Prostate gland (tissue), 2 donors: ENCODE results near the gene C17orf78. TPM values are rescaled to one million over a fixed set of nuclear protein-coding genes. Genes with fewer than 3 reads are reported as not detected.
"Not testable (repeated sequence)": the region's sequence is repeated elsewhere in the genome, so short reads cannot be mapped to it uniquely, and the experiment has no call there.

Experiments used
- DNase-seq: peaks from one replicate; pipeline ENCODE4 v3.0.0-alpha.2; 2019; ENCODE audit warnings: low spot score
- H3K27ac ChIP-seq, 2 donors: fragments of 200-600 bp; sonication (generic); 2 replicates each; pipeline ENCODE4 v1.5.1; 2017 to 2019
- H3K27me3 ChIP-seq: fragments of 200-600 bp; sonication (generic); replicated peaks from 2 replicates; pipeline ENCODE4 v1.5.1; 2019; ENCODE audit not compliant: insufficient read depth
- H3K36me3 ChIP-seq, 2 donors: fragments of 200-600 bp; sonication (generic); 1 replicate in 1 of 2; 2 replicates in 1 of 2; pipeline versions ENCODE4 v1.5.1 to v1.8.1; 2017 to 2019
- H3K4me1 ChIP-seq: fragments of 200-600 bp; sonication (generic); replicated peaks from 2 replicates; pipeline ENCODE4 v1.5.1; 2019
- H3K4me3 ChIP-seq, 2 donors: fragments of 200-600 bp; sonication (generic); 2 replicates each; pipeline ENCODE4 v1.5.1; 2017 to 2019
- H3K9me3 ChIP-seq: fragments of 200-600 bp; sonication (generic); 2 replicates; pipeline ENCODE4 v1.5.1; 2017
- POLR2A ChIP-seq: fragments of 450-650 bp; IDR thresholded peaks from one replicate; pipeline ENCODE4 v1.6.1; 2016; ENCODE audit warnings: antibody characterized with exemption, mild to moderate bottlenecking
- POLR2AphosphoS5 ChIP-seq: sonication (generic); formaldehyde crosslinking; IDR thresholded peaks from one replicate; pipeline ENCODE4 v1.6.1; 2017; ENCODE audit warnings: antibody characterized with exemption
- WGBS: methylation state at CpG from one replicate; pipeline ENCODE4 v1.1.5; 2018; 5-methylcytosine and 5-hydroxymethylcytosine counted together
- intact Hi-C: fragments of 100-400 bp; cut with DNase I; formaldehyde crosslinking; loops from one replicate; pipeline ENCODE4 v1.14.2; 2022
- total RNA-seq, 2 donors: library from RNA; depleted of rRNA; stranded (reverse); fragments of >200 nt; gene quantifications; one replicate each; pipeline ENCODE4 v1.1.0, GENCODE V29; 2016
- TF ChIP-seq, protein P1 (sequence below), 4 experiments: fragments of 200-600 bp in 2 of 4; fragments of 450-650 bp in 2 of 4; sonication (generic) in 2 of 4; IDR thresholded peaks; 1 replicate in 3 of 4; 2 replicates in 1 of 4; pipeline ENCODE4 v1.5.1; 2016 to 2019; ENCODE audit warnings: antibody characterized with exemption in 4 of 4, mild to moderate bottlenecking in 2 of 4, moderate library complexity in 2 of 4

The C17orf78 gene
- total RNA-seq, 2 donors from 2014 or later = not detected

DNA sequence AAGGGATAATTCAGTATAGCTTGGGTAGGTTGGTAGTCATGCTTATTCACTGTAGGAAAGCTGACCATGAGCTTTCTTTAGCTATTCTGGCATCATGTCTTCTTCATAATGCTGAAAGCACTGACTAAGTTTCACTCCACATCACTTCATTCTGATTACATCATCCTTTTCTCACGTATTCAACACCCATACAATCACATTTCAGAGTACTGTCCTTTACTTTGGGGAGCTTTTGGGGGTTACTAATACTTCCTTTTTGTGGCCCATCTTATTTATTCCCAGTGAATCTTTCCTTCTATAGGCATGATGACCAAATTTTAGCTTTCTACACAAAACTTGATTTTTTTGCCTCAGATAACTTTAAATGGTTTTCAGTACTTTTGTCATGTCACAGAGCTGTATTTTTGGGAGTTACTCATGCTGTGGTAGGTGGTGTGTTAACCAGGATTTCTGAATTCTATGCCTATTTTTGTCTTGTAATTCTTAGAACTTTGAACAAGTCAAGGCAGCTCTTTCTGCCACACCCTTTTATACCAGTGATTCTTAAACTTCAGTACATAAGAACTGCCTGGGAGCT is 54.4 kb downstream of the C17orf78 start:
- WGBS = 39% methylated on average over 1 of the region's 1 CpG
- H3K27ac ChIP-seq = no peak overlapping the region

DNA sequence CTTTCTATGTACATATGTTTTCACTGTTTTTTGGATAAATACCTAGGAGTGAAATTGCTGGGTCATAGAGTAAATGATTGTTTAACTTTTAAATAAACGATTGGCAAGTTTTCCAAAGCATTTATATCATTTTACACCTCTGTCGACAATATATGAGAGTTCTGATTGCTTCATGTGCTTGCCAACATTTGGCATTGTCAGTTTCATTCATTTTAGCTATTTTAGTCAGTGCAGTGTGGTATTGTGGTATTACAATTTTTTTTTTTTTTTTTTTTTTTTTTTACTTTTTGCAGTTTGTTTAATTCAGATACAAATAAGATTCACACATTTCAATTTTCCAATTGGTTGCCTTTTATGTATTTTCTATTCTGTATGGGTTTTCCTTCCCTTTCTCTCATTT is 56.9 kb downstream of the C17orf78 start:
- intact Hi-C loops = no loop called here
- H3K27ac ChIP-seq = no peak overlapping the region
- no peaks in the 10 kb centered on the region for H3K4me1 ChIP-seq
- no peak for DNase-seq
- H3K4me3 ChIP-seq = no peak overlapping the region
- H3K9me3 ChIP-seq = no peaks in the 10 kb centered on the region
- TF ChIP-seq POLR2AphosphoS5 = no peak
- no peak for TF ChIP-seq POLR2A
- TF ChIP-seq, protein P1, sequence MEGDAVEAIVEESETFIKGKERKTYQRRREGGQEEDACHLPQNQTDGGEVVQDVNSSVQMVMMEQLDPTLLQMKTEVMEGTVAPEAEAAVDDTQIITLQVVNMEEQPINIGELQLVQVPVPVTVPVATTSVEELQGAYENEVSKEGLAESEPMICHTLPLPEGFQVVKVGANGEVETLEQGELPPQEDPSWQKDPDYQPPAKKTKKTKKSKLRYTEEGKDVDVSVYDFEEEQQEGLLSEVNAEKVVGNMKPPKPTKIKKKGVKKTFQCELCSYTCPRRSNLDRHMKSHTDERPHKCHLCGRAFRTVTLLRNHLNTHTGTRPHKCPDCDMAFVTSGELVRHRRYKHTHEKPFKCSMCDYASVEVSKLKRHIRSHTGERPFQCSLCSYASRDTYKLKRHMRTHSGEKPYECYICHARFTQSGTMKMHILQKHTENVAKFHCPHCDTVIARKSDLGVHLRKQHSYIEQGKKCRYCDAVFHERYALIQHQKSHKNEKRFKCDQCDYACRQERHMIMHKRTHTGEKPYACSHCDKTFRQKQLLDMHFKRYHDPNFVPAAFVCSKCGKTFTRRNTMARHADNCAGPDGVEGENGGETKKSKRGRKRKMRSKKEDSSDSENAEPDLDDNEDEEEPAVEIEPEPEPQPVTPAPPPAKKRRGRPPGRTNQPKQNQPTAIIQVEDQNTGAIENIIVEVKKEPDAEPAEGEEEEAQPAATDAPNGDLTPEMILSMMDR (IDR thresholded peaks at IDR 0.05) = no peak
- no peaks in the 10 kb centered on the region for H3K36me3 ChIP-seq
- WGBS = 91% methylated on average over 2 of the region's 2 CpGs
- no peaks in the 10 kb centered on the region for H3K27me3 ChIP-seq

More for the DNA sequence above, 54.4 kb downstream of the C17orf78 start:
- TF ChIP-seq POLR2A (no peak), POLR2AphosphoS5 (no peak)
- TF ChIP-seq, protein P1 (IDR thresholded peaks at IDR 0.05) = no peak
- no peak for DNase-seq
- H3K4me1 ChIP-seq = no peaks in the 10 kb centered on the region
- H3K4me3 ChIP-seq = no peak overlapping the region
- no peaks in the 10 kb centered on the region for H3K36me3 ChIP-seq
- H3K9me3 ChIP-seq = no peaks in the 10 kb centered on the region
- no peaks in the 10 kb centered on the region for H3K27me3 ChIP-seq
- intact Hi-C loops = no loop called here

DNA sequence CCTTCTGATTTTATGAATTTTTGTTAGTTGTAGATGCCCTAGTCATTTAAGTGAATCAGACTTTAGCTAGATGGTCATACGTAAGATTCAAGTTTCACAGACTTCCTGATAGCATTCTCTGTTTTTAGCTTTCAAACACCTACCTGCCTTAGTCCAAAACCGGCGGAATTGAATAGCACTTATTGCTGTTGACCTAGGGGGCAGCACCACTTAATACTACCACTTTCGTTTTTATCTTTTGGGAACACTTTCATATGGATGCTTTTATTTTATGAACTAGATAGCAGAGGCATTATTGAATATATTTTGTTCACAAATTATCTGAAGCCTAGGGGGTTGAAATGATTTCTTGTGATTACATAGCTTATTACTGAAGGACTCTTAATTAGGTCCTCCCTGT is 62.4 kb downstream of the C17orf78 start:
- Histone ChIP-seq H3K4me1 (no peaks in the 10 kb centered on the region), H3K9me3 (no peaks in the 10 kb centered on the region), H3K4me3 (no peak overlapping the region), H3K27me3 (no peaks in the 10 kb centered on the region), H3K36me3 (no peaks in the 10 kb centered on the region), H3K27ac (no peak overlapping the region)
- intact Hi-C loops = no loop called here
- no peak for DNase-seq
- 83% methylated on average over 4 of the region's 4 CpGs for WGBS
- TF ChIP-seq POLR2AphosphoS5 (no peak), POLR2A (no peak)
- TF ChIP-seq, protein P1 (IDR thresholded peaks at IDR 0.05) = no peak

DNA sequence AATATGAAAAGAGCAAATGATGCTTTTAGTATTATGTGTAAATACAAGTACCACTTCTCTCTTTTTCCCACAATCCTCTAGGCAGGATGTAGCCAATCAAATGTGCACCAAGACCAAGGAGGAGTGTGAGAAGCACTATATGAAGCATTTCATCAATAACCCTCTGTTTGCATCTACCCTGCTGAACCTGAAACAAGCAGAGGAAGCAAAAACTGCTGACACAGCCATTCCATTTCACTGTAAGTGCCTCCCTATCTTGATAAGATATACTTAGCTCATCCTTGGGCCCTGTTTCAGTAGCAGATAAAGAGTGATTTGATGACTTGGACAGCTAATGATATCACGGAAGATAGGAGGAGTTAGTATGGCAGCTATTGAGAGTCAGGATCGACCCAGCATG is 64.6 kb downstream of the C17orf78 start:
- intact Hi-C loops = no loop called here
- DNase-seq = no peak
- H3K27ac ChIP-seq = no peak overlapping the region
- H3K4me1 ChIP-seq = no peaks in the 10 kb centered on the region
- H3K9me3 ChIP-seq = no peaks in the 10 kb centered on the region
- WGBS = 100% methylated on average over 2 of the region's 2 CpGs
- TF ChIP-seq POLR2AphosphoS5 (no peak), POLR2A (no peak)
- TF ChIP-seq, protein P1 (IDR thresholded peaks at IDR 0.05) = no peak
- no peak overlapping the region for H3K4me3 ChIP-seq
- H3K36me3 ChIP-seq = no peaks in the 10 kb centered on the region
- no peaks in the 10 kb centered on the region for H3K27me3 ChIP-seq

DNA sequence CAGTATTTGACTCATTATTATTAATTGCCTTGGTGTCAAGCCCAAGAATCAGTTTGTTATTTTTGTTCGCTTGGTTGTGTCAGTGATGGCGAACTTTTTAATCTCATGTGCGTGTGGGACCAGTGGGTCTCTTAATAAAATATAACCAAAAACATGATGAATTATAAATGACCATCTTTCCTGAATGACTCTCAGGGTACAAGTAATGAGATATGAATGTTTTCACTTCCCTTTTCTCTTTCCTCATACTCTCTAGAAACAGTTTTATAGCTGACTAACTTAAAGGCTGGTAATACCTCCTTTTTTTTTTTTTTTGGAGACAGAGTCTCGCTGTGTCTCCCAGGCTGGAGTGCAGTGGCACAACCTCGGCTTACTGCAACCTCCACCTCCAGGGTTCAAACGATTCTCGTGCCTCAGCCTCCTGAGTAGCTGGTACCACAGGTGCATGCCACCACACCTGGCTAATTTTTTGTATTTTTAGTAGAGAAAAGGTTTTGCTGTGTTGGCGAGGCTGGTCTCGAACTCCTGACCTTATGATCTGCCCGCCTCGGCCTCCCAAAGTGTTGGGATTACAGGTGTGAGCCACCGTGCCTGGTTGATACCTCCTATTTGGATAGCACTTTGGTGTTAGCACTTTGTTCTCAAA is 65.7 kb downstream of the C17orf78 start:
- H3K4me1 ChIP-seq, H3K27me3 ChIP-seq, H3K9me3 ChIP-seq, intact Hi-C loops, H3K4me3 ChIP-seq, H3K27ac ChIP-seq, H3K36me3 ChIP-seq, DNase-seq: not testable (repeated sequence)
- WGBS = 91% methylated on average over 12 of the region's 12 CpGs

Other genes with a start within 250 kb of the C17orf78 start
- gene ACACA, start 30.9 kb downstream of the C17orf78 start, total RNA-seq = 10 to 100 TPM; 54.2 to 71.3 TPM
- gene TADA2A, start 30.9 kb downstream of the C17orf78 start, total RNA-seq = 10 to 100 TPM; 13.0 to 29.7 TPM
- 10 to 100 TPM; 28.7 to 31.0 TPM for gene DUSP14, start 113.9 kb downstream of the C17orf78 start, total RNA-seq
- 10 to 100 TPM; 33.0 to 34.8 TPM for gene SYNRG, start 233.4 kb downstream of the C17orf78 start, total RNA-seq